Endometrium (tissue), 2 donors: ENCODE measurements around the gene C6orf120.

Experiments
- FAIRE-seq: peaks from 2 replicates; lab custom pipeline; 2012; peaks lifted over from hg19 to GRCh38; lab: Jason Lieb, UNC
- donor health status: control.
- donor health status: control.

Gene C6orf120

GRCh38 chr6:169725125-169726048 is 23.5 kb downstream of the C6orf120 start:
- no peak for FAIRE-seq

GRCh38 chr6:169726049-169726400 is 24.1 kb downstream of the C6orf120 start:
- no peak for FAIRE-seq

GRCh38 chr6:169726963-169727362 is 25.0 kb downstream of the C6orf120 start:
- FAIRE-seq, result no peak

- no peak for FAIRE-seq
Measured at GRCh38 chr6:169729961-169730360, 28.0 kb downstream of the C6orf120 start.

- FAIRE-seq, result no peak
Measured at GRCh38 chr6:169738204-169738975, 36.5 kb downstream of the C6orf120 start.

- FAIRE-seq, result no peak
Measured at GRCh38 chr6:169738976-169739529, 37.1 kb downstream of the C6orf120 start.

GRCh38 chr6:169741344-169741743 is 39.4 kb downstream of the C6orf120 start:
- FAIRE-seq, result no peak

- FAIRE-seq, result no peak
Measured at GRCh38 chr6:169745405-169745804, 43.5 kb downstream of the C6orf120 start.

- FAIRE-seq, result no peak
Measured at GRCh38 chr6:169746556-169746955, 44.6 kb downstream of the C6orf120 start.

GRCh38 chr6:169751242-169752073 is 49.5 kb downstream of the C6orf120 start, which contains the start of the genes DYNLT2 and ERMARD:
Gene DYNLT2 (minus strand): TSS chr6:169751572. CDS start chr6:169751458, 114 bp downstream.
Gene ERMARD (plus strand): TSS chr6:169751622. CDS start chr6:169751658, 36 bp downstream.
- no peak for FAIRE-seq

- no peak for FAIRE-seq
Measured at GRCh38 chr6:169752074-169752623, 50.2 kb downstream of the C6orf120 start.
